HG03039 (cell line): ENCODE results near the gene NDUFS1.

Experiments used
- ATAC-seq: cut with Tn5 transposase; IDR thresholded peaks from one replicate; pipeline ENCODE4 v1.9.1; 2021; ENCODE audit warnings: mild to moderate bottlenecking, moderate library complexity; ENCODE audit not compliant: unreplicated experiment

NDUFS1 gene

GRCh38 chr2:206069417-206069816 lies 89.8 kb downstream of the NDUFS1 start:
- no peak for ATAC-seq

GRCh38 chr2:206068207-206068606 lies 91.0 kb downstream of the NDUFS1 start:
- ATAC-seq: no peak
